GM12878 (cell line): ENCODE results near the gene CCDC88C. TPM values are rescaled to one million over a fixed set of nuclear protein-coding genes. Genes with fewer than 3 reads are reported as not detected.

Source experiments
- ATAC-seq: fragments of 200-7000 bp; cut with Tn5 transposase; 3 replicates; pipeline ENCODE4 v1.9.1; 2020; ENCODE audit warnings: mild to moderate bottlenecking, moderate library complexity
- BruUV-seq: library from RNA; stranded (reverse); fragments of 400-500 nt; replicated peaks from 2 replicates; lab custom pipeline; 2021; lab: Mats Ljungman, UMichigan
- CTCF ChIA-PET: fragments of 300-600 bp; sonication (Branson Sonifier 250); formaldehyde crosslinking; extraction: SDS; loops from one replicate; lab custom pipeline; 2021; ENCODE audit warnings: inconsistent platforms; lab: Yijun Ruan, JAX
- POLR2A ChIA-PET: fragments of 350-600 bp; formaldehyde crosslinking; extraction: SDS; loops from one replicate; lab custom pipeline; 2021; ENCODE audit warnings: inconsistent platforms; lab: Charles Lee
- RAD21 ChIA-PET: fragments of 300-600 bp; sonication (Branson Sonifier 250); formaldehyde crosslinking; loops from one replicate; lab custom pipeline; 2023; ENCODE audit warnings: antibody characterized with exemption; ENCODE audit not compliant: unreplicated experiment; lab: Charles Lee
- SMC1A ChIA-PET: fragments of 300-600 bp; sonication (Branson Sonifier 250); formaldehyde crosslinking; loops from one replicate; lab custom pipeline; 2023; ENCODE audit not compliant: unreplicated experiment, uncharacterized antibody; lab: Charles Lee
- DNase-seq: peaks from one replicate; pipeline ENCODE4 v3.0.0-alpha.2; 2011; ENCODE audit warnings: low read depth, low spot score
- FAIRE-seq: peaks from 3 replicates; lab custom pipeline; 2011; peaks lifted over from hg19 to GRCh38; lab: Jason Lieb, UNC
- H2AFZ ChIP-seq: 2 replicates; pipeline ENCODE4 v1.6.0; 2011; ENCODE audit warnings: low read depth, low read length, control low read depth; ENCODE audit not compliant: control insufficient read depth
- H3K27ac ChIP-seq: 2 replicates; pipeline ENCODE4 v1.5.1; 2011; ENCODE audit warnings: control low read depth; ENCODE audit not compliant: control insufficient read depth, insufficient read depth
- H3K27me3 ChIP-seq, 2 experiments: replicated peaks in 1 of 2; 2 replicates each; pipeline versions ENCODE4 v1.6.0 to v1.6.1; 2011; ENCODE audit warnings: low read length in 1 of 2; ENCODE audit not compliant: control insufficient read depth in 2 of 2, insufficient read depth in 2 of 2
- H3K36me3 ChIP-seq, 2 experiments: 2 replicates each; pipeline ENCODE4 v1.5.1; 2011; ENCODE audit warnings: low read length in 1 of 2; ENCODE audit not compliant: control insufficient read depth in 2 of 2, insufficient read depth in 2 of 2
- H3K4me1 ChIP-seq: 2 replicates; pipeline ENCODE4 v1.6.1; 2011; ENCODE audit warnings: mild to moderate bottlenecking, low read length, moderate library complexity, mixed read lengths; ENCODE audit not compliant: control insufficient read depth, insufficient read depth
- H3K4me2 ChIP-seq: 2 replicates; pipeline ENCODE4 v1.6.0; 2011; ENCODE audit warnings: control low read depth; ENCODE audit not compliant: control insufficient read depth, insufficient read depth
- H3K4me3 ChIP-seq: fragments of 200-600 bp; sonication (generic); 2 replicates; pipeline ENCODE4 v1.5.1; 2016
- H3K79me2 ChIP-seq: 2 replicates; pipeline ENCODE4 v1.6.0; 2011; ENCODE audit warnings: low read length; ENCODE audit not compliant: control insufficient read depth, insufficient read depth
- H3K9ac ChIP-seq: 2 replicates; pipeline ENCODE4 v1.8.0; 2011; ENCODE audit warnings: low read length, control low read depth, mixed read lengths; ENCODE audit not compliant: control insufficient read depth, insufficient read depth
- H3K9me3 ChIP-seq: replicated peaks from 3 replicates; pipeline ENCODE4 v1.5.1; 2011; ENCODE audit warnings: mild to moderate bottlenecking, low read length; ENCODE audit not compliant: control insufficient read depth, insufficient read depth
- H4K20me1 ChIP-seq: 2 replicates; pipeline ENCODE4 v1.6.0; 2011; ENCODE audit not compliant: control insufficient read depth, insufficient read depth
- CBFB ChIP-seq: IDR thresholded peaks from 2 replicates; pipeline ENCODE4 v1.6.1; 2016; ENCODE audit warnings: antibody characterized with exemption, low read depth
- CREB1 ChIP-seq: IDR thresholded peaks from 2 replicates; pipeline ENCODE4 v1.6.1; 2012; ENCODE audit warnings: low read depth, mild to moderate bottlenecking, inconsistent platforms
- E2F8 ChIP-seq: fragments of 450-650 bp; IDR thresholded peaks from 2 replicates; pipeline ENCODE4 v1.6.1; 2018; ENCODE audit warnings: mild to moderate bottlenecking, low read depth, moderate library complexity; ENCODE audit not compliant: partially characterized antibody
- E4F1 ChIP-seq: fragments of 450-650 bp; IDR thresholded peaks from 2 replicates; pipeline ENCODE4 v1.6.1; 2018; ENCODE audit warnings: borderline replicate concordance, mild to moderate bottlenecking; ENCODE audit not compliant: partially characterized antibody
- HCFC1 ChIP-seq: fragments of 150-350 bp; IDR thresholded peaks from 2 replicates; pipeline ENCODE4 v1.6.1; 2014; ENCODE audit warnings: low read length
- RFX5 ChIP-seq: IDR thresholded peaks from 2 replicates; pipeline ENCODE4 v1.6.1; 2011; ENCODE audit warnings: low read depth, low read length, improper control_type of control experiment
- SUPT20H ChIP-seq: IDR thresholded peaks from 2 replicates; pipeline ENCODE4 v1.6.1; 2011; ENCODE audit warnings: low read depth, mild to moderate bottlenecking, low read length, moderate library complexity, borderline replicate concordance; ENCODE audit not compliant: control insufficient read depth
- TCF7 ChIP-seq: IDR thresholded peaks from 2 replicates; pipeline ENCODE4 v1.6.1; 2014; ENCODE audit warnings: antibody characterized with exemption, borderline replicate concordance
- ZBTB33 ChIP-seq: fragments of 450-650 bp; IDR thresholded peaks from 2 replicates; pipeline ENCODE4 v1.6.1; 2017; ENCODE audit warnings: mild to moderate bottlenecking
- ZNF217 ChIP-seq: fragments of 450-650 bp; IDR thresholded peaks from 2 replicates; pipeline ENCODE4 v1.6.1; 2017; ENCODE audit warnings: antibody characterized with exemption, mild to moderate bottlenecking
- WGBS: methylation state at CpG from one replicate; pipeline ENCODE4 v1.1.6; 2016; ENCODE audit warnings: low lambda C conversion rate; ENCODE audit not compliant: insufficient replicate concordance, insufficient coverage; ENCODE audit errors: missing lambda C conversion rate; 5-methylcytosine and 5-hydroxymethylcytosine counted together
- in situ Hi-C: fragments of 300-500 bp; cut with MboI; formaldehyde crosslinking; loops from 9 replicates; pipeline ENCODE4 v1.14.3; 2018; ENCODE audit warnings: mixed read lengths
- intact Hi-C: fragments of 100-400 bp; cut with micrococcal nuclease; formaldehyde crosslinking; loops from one replicate; pipeline ENCODE4 v1.14.2; 2022; ENCODE audit not compliant: unreplicated experiment
- polyA plus RNA-seq, 11 experiments: library from polyadenylated mRNA; depleted of rRNA in 4 of 11; unstranded in 6 of 11; stranded (reverse) in 5 of 11; fragments of >200 nt; fragmentation: Nextera tagmentation in 4 of 11; fragmentation: Illumina TruSeq in 1 of 11; extraction: Ambion mirVana in 4 of 11; extraction: Trizol in 1 of 11; gene quantifications; 1 replicate in 1 of 11; 2 replicates in 10 of 11; pipeline versions ENCODE4 v1.2.1 to v1.2.3, GENCODE V29; 2011 to 2016; ENCODE audit warnings: inconsistent platforms in 2 of 11, missing spikeins in 2 of 11, low read depth in 1 of 11
- total RNA-seq, 4 experiments: library from RNA; depleted of rRNA in 3 of 4; stranded (reverse); fragments of >200 nt in 3 of 4; fragmentation: Illumina TruSeq in 1 of 4; extraction: Trizol in 1 of 4; gene quantifications; 2 replicates each; pipeline versions ENCODE4 v1.2.1 to v1.2.3, GENCODE V29; 2013 to 2021

CCDC88C gene
- total and polyA plus RNA-seq, 10 of the 15 experiments (the other 5 are each of a cell fraction or from before 2014, with no cell fraction given), result 4.0 to 79.6 (median 36.6) TPM

- Histone ChIP-seq H3K9ac (no peak overlapping the region), H4K20me1 (no peaks in the 10 kb centered on the region), H2AFZ (no peak overlapping the region), H3K4me2 (no peak overlapping the region), H3K4me3 (no peak overlapping the region), H3K36me3 (peaks cover 0 to 8% of the 10 kb centered on the region in 2 experiments; a peak in 2 of 4 replicates), H3K27me3 (no peaks in the 10 kb centered on the region), H3K79me2 (no peaks in the 10 kb centered on the region; the same call in 1 of the 2 replicates), H3K4me1 (peaks cover 44% of the 10 kb centered on the region), H3K9me3 (peaks cover 10% of the 10 kb centered on the region), H3K27ac (no peak overlapping the region)
- SMC1A ChIA-PET, result no interaction called here
- TF ChIP-seq CBFB, result no peak
- TF ChIP-seq SUPT20H, result no peak
- TF ChIP-seq HCFC1, result no peak
- TF ChIP-seq TCF7, result no peak
- POLR2A ChIA-PET, result no interaction called here
- RAD21 ChIA-PET, result no interaction called here
- ATAC-seq (no peak), DNase-seq (no peak), FAIRE-seq (no peak)
- intact Hi-C loops (no loop called here), in situ Hi-C loops (no loop called here)
- WGBS, result 55% methylated on average over 2 of the region's 2 CpGs
- BruUV-seq, result no TSS peak
- CTCF ChIA-PET, result no interaction called here
Measured at GRCh38 chr14:91232052-91232451, 185.6 kb downstream of the CCDC88C start.

GRCh38 chr14:91231446-91231845, 186.2 kb downstream of the CCDC88C start:
- Histone ChIP-seq H3K4me3 (no peak overlapping the region), H3K27ac (no peak overlapping the region), H4K20me1 (no peaks in the 10 kb centered on the region), H3K79me2 (no peaks in the 10 kb centered on the region; the same call in 1 of the 2 replicates), H2AFZ (no peak overlapping the region), H3K36me3 (peaks cover 0 to 8% of the 10 kb centered on the region in 2 experiments; a peak in 2 of 4 replicates), H3K9ac (no peak overlapping the region), H3K4me2 (no peak overlapping the region), H3K9me3 (peaks cover 10% of the 10 kb centered on the region), H3K27me3 (no peaks in the 10 kb centered on the region), H3K4me1 (peaks cover 50% of the 10 kb centered on the region)
- ChIA-PET CTCF (no interaction called here), SMC1A (no interaction called here), POLR2A (no interaction called here), RAD21 (no interaction called here)
- in situ Hi-C loops, result no loop called here
- DNase-seq, result no peak
- 59% methylated on average over 3 of the region's 3 CpGs for WGBS
- no peak for ATAC-seq
- no TSS peak for BruUV-seq
- intact Hi-C loops, result no loop called here
- FAIRE-seq, result no peak
- no peak for TF ChIP-seq CREB1
- TF ChIP-seq ZNF217, result no peak
- TF ChIP-seq ZBTB33, result no peak
- TF ChIP-seq CBFB, result no peak
- TF ChIP-seq RFX5, result no peak
- TF ChIP-seq E2F8, result no peak
- no peak for TF ChIP-seq E4F1
